HUES48 (cell line): Measurements from ENCODE around the gene TMEM81.

Experiments used
- H3K27ac ChIP-seq: one replicate; pipeline ENCODE4 v1.7.0; 2013; ENCODE audit warnings: low read depth, low read length, inconsistent platforms
- H3K27me3 ChIP-seq: 2 replicates; pipeline ENCODE4 v1.6.1; 2013; ENCODE audit warnings: mild to moderate bottlenecking, low read length; ENCODE audit not compliant: control insufficient read depth, insufficient read depth
- H3K36me3 ChIP-seq: 2 replicates; pipeline ENCODE4 v1.6.1; 2013; ENCODE audit warnings: low read length; ENCODE audit not compliant: control insufficient read depth, insufficient read depth
- H3K4me1 ChIP-seq: 2 replicates; pipeline ENCODE4 v1.6.1; 2013; ENCODE audit warnings: mild to moderate bottlenecking, low read length; ENCODE audit not compliant: control insufficient read depth, insufficient read depth
- H3K4me3 ChIP-seq: 2 replicates; pipeline ENCODE4 v1.5.1; 2013; ENCODE audit warnings: mild to moderate bottlenecking, low read depth, low read length
- H3K9ac ChIP-seq: 2 replicates; pipeline ENCODE4 v1.6.1; 2013; ENCODE audit warnings: mild to moderate bottlenecking, low read depth, low read length, moderate library complexity
- H3K9me3 ChIP-seq: 2 replicates; pipeline ENCODE4 v1.6.1; 2013; ENCODE audit warnings: low read length; ENCODE audit not compliant: control insufficient read depth, insufficient read depth

TMEM81 gene

DNA sequence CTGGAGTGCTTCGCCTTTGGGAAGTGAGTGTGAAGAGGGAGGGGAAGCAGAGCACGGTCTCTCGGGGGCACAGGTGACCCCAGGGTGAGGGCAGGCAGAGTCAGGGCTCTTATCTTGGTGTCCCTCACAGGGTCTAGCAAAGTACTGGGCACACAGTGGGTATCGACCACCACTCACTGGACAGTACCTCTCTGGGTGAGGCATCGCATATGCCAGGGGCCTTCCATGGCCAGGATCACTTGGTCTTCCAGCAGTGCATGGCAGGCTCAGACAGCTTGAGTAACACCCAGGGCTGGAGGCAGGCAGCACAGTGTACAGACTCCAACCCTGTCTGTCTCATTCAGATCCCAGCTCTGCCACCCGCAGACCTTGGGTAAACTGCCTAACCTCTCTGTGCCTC, 24.6 kb downstream of the TMEM81 start:
- no peak overlapping the region for H3K9ac ChIP-seq

DNA sequence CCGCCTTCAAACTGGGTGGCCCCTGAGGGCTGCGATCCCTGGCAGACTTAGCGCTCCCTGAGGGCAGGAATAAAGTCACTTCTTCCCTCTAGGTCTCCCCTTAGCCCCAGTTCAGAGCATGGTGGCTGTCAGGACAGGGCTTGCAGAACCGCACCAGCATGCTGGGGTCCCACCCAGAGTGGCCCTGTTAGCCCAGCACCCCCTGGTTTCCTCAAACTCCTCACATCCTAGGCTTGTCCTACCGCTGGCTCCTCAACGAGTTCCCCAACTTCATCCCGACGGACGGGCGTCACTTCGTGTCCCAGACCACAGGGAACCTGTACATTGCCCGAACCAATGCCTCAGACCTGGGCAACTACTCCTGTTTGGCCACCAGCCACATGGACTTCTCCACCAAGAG, 25.4 kb downstream of the TMEM81 start:
- H3K9me3 ChIP-seq: no peaks in the 10 kb centered on the region
- H3K36me3 ChIP-seq: no peaks in the 10 kb centered on the region
- no peak overlapping the region for H3K4me3 ChIP-seq
- no peaks in the 10 kb centered on the region for H3K27me3 ChIP-seq
- H3K4me1 ChIP-seq: peaks cover 3% of the 10 kb centered on the region; the same call in 1 of the 2 replicates
- H3K9ac ChIP-seq: no peak overlapping the region
- H3K27ac ChIP-seq: no peak overlapping the region

More for the DNA sequence above, 24.6 kb downstream of the TMEM81 start:
- no peaks in the 10 kb centered on the region for H3K36me3 ChIP-seq
- H3K4me3 ChIP-seq: no peak overlapping the region
- H3K4me1 ChIP-seq: peaks cover 3% of the 10 kb centered on the region; the same call in 1 of the 2 replicates
- H3K9me3 ChIP-seq: no peaks in the 10 kb centered on the region
- no peaks in the 10 kb centered on the region for H3K27me3 ChIP-seq
- no peak overlapping the region for H3K27ac ChIP-seq

DNA sequence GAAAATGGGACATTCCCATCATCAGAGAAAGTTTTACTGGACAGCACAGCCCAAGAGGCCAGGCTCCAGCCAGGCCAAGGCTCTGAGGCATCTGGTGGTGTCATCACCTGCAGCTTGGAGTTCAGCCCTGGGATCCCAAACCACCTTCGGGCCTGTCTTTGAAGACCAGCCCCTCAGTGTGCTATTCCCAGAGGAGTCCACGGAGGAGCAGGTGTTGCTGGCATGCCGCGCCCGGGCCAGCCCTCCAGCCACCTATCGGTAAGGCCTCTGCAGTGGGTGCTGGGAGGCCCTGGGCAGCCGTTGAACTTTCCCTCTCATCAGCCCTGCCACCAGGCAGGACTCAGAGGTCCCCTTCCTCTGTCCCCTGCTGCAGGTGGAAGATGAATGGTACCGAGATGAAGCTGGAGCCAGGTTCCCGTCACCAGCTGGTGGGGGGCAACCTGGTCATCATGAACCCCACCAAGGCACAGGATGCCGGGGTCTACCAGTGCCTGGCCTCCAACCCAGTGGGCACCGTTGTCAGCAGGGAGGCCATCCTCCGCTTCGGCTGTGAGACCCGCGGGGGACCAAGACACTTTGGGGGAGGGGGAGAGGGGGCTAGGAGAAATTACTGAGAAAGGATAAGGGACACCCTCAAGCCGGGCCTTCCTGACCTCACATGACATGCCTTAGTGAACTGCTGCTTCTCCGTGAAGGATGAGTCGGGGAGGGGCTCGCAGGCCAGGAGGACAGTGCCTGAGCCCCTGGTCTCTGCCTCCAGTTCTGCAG, 26.3 kb downstream of the TMEM81 start:
- H3K4me3 ChIP-seq: no peak overlapping the region
- no peaks in the 10 kb centered on the region for H3K36me3 ChIP-seq
- H3K27ac ChIP-seq: no peak overlapping the region
- no peaks in the 10 kb centered on the region for H3K9me3 ChIP-seq
- H3K9ac ChIP-seq: no peak overlapping the region
- H3K4me1 ChIP-seq: peaks cover 3% of the 10 kb centered on the region; the same call in 1 of the 2 replicates
- no peaks in the 10 kb centered on the region for H3K27me3 ChIP-seq

DNA sequence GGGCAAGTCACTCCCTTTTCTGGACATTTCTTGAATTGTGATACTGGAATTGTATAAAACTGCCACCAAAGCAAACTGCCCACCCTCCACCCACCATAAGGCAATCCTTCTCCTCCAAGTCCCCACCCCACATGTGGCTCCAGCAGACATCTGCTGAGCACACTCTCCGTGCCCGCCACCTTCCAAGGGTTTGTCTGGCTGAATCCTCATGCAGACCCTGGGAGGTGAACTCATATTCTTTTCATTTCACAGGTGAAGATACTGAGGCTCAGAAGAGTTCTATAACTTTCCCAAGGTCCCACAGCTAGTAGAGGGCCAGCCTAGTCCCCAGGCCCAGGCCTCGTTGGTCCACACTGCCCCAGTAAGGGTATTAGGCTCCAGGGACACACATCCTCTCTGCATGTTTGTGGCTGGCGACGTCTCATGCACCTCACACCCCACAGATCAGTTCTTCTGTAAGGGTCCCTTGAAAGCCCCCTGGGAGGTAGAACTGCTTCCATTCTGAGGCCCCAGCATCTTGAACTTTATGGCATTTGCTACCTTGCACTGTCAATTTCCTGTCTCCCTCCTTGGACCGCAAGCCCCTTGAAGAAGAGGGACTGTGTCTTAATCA, 27.2 kb downstream of the TMEM81 start:
- Histone ChIP-seq H3K27ac (no peak overlapping the region), H3K27me3 (no peaks in the 10 kb centered on the region), H3K9me3 (no peaks in the 10 kb centered on the region), H3K36me3 (no peaks in the 10 kb centered on the region), H3K4me1 (peaks cover 9% of the 10 kb centered on the region; the same call in 1 of the 2 replicates), H3K4me3 (no peak overlapping the region), H3K9ac (no peak overlapping the region)

DNA sequence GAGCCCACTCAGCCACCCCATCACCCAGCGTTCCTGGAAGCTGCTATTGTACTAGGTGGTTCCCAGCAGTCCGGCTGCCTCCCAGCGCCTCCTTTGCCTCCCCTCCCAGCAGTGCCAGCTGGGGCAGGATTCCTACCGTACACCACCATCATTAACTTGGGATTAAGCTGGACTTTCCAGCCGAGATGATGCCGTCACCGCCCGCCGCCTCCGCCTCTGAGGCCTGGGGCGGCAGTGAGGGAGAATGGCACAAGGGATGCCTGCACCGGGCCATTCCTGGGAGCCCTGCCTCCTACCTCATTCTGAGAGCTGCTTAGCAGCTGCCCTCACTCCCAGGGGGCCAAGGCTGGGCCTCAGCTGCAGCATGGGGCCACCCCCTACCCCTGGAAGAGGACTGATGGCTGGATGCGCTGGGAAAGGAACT, 28.1 kb downstream of the TMEM81 start:
- Histone ChIP-seq H3K27me3 (no peaks in the 10 kb centered on the region), H3K9ac (no peak overlapping the region), H3K36me3 (no peaks in the 10 kb centered on the region), H3K9me3 (no peaks in the 10 kb centered on the region), H3K4me3 (no peak overlapping the region), H3K4me1 (peaks cover 5% of the 10 kb centered on the region; the same call in 1 of the 2 replicates), H3K27ac (no peak overlapping the region)

DNA sequence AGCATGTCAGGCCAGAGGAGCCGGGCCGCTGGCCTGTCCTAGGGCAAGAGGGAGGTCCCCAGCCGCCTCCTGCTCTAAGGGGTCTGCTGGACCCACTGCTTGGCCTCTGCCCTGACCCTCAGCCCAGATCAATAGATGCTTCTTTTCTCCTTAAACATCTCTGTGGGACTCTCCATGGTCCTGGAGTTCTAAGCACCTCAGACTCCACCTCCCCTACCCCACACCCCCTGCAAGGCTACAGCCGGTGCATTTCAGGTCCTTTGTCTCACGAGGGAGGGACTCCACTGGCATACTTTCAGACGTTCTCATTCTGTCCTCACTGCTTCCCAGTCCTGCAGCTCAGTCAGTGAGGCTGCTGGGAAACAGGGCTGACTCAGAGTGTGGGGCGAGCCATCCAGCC, 30.2 kb downstream of the TMEM81 start:
- Histone ChIP-seq H3K4me3 (no peak overlapping the region), H3K9ac (no peak overlapping the region), H3K27ac (no peak overlapping the region), H3K9me3 (no peaks in the 10 kb centered on the region), H3K27me3 (no peaks in the 10 kb centered on the region), H3K4me1 (peaks cover 5% of the 10 kb centered on the region; the same call in 1 of the 2 replicates), H3K36me3 (no peaks in the 10 kb centered on the region)

DNA sequence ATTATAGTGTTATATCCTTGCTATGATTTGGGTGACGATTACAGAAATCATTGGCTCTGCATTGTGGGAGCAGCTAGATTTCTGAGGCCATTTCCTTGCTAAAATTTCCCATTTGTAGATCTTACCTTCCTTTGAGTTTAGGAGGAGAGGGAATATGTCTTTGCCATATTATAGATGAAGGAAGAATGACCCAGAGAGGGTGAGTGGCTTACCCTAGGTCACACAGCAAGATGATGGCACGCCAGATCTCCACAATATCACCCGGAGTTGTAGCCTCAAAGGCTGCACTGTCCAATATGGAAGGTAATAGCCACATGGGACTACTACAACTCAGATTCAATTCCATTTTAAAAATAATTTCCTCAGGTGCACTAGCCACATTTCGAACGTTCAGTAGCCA, 31.0 kb downstream of the TMEM81 start:
- Histone ChIP-seq H3K36me3 (no peaks in the 10 kb centered on the region), H3K4me3 (no peak overlapping the region), H3K9ac (no peak overlapping the region), H3K4me1 (peaks cover 5% of the 10 kb centered on the region; the same call in 1 of the 2 replicates), H3K27ac (no peak overlapping the region), H3K9me3 (no peaks in the 10 kb centered on the region), H3K27me3 (no peaks in the 10 kb centered on the region)

DNA sequence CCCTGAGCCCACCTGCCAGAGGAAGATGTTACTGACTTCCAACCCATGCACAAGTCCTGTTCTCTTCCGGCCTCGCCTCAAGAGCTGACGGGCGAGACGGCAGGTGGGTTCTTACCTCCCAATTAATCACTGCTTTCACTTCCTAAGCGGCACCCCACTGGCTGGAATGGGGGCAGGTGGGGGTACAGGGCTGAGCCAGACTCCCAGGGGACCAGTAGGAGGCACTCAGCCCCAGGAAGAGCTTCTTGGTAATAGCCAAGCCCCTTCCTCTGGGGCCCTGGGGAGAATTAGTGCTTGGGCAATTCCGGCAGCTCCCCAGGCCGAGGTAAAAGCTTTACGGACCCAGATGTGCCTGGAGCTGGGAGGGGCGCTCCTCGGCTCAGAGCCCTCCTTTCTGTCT, 31.6 kb downstream of the TMEM81 start:
- H3K4me1 ChIP-seq: peaks cover 5% of the 10 kb centered on the region; the same call in 1 of the 2 replicates
- H3K27me3 ChIP-seq: no peaks in the 10 kb centered on the region
- no peaks in the 10 kb centered on the region for H3K36me3 ChIP-seq
- no peak overlapping the region for H3K9ac ChIP-seq
- no peak overlapping the region for H3K4me3 ChIP-seq
- no peak overlapping the region for H3K27ac ChIP-seq
- no peaks in the 10 kb centered on the region for H3K9me3 ChIP-seq

DNA sequence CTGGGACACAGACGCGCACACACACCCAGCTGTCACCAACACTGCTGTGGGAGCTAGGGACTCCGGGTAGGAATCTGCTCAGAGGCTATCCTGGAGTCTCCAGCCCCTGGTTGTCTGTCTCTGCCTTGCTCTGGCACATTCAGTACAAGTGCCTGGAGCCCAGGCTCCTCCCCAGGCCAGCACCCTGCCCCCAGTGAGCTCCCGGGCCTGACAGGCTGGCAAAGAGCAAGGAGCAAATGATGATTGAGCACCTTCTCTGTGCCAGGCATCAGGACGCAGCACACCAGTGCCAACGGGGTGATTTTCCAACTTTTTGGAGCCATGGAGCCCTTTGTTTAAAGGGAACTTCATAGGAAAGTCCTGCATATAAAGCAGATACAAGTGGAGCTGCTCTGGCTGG, 34.8 kb downstream of the TMEM81 start:
- Histone ChIP-seq H3K4me3 (no peak overlapping the region), H3K36me3 (no peaks in the 10 kb centered on the region), H3K27me3 (peaks cover 15% of the 10 kb centered on the region), H3K9me3 (no peaks in the 10 kb centered on the region), H3K27ac (no peak overlapping the region), H3K4me1 (peaks cover 24% of the 10 kb centered on the region), H3K9ac (no peak overlapping the region)

DNA sequence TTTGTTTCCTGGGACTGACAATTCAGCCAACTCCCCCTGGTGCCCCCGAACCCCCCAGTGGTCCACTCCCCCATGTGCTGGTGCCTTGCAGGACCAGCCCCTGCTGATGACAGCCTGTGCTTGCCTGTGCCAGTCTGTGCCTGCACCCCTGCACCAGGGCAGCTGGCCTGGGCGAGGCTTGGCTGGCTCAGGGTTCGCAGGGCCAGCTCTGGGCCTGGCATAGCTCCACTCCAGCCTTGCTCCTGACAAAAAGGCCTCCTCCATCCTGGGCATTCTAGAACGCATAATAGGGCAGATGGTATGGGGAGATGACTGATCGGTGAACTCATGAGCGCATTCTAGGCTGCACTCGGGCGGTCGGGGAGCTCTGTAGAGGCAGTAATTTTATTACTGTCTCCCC, 35.9 kb downstream of the TMEM81 start:
- H3K27ac ChIP-seq: no peak overlapping the region
- H3K36me3 ChIP-seq: no peaks in the 10 kb centered on the region
- no peak overlapping the region for H3K9ac ChIP-seq
- H3K9me3 ChIP-seq: no peaks in the 10 kb centered on the region
- peaks cover 35% of the 10 kb centered on the region for H3K4me1 ChIP-seq
- no peak overlapping the region for H3K4me3 ChIP-seq
- H3K27me3 ChIP-seq: peaks cover 26% of the 10 kb centered on the region

DNA sequence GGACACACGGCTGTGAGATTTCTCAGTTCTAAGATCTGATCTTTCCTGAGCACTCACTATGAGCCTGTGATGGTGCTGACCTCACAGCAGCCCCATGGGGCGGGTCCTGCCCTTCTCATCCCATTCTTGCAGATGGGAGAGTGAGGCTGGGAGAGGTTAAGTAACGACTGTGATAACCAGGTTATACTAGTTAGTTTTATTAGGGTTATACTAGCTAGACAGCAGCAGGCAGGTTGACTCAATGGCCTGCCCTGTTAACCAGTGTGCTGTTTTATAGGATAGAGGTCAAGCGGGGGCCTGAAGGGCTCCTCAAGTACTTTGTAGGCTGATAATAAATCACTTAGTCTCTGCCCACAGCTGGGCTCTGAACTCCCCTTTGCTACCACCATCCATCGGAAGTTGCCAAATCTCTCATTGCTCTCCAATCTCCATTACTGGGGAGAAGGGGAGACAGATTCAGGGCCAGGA, 36.5 kb downstream of the TMEM81 start:
- no peaks in the 10 kb centered on the region for H3K36me3 ChIP-seq
- no peak overlapping the region for H3K9ac ChIP-seq
- H3K27me3 ChIP-seq: peaks cover 30% of the 10 kb centered on the region
- no peak overlapping the region for H3K27ac ChIP-seq
- H3K4me1 ChIP-seq: peaks cover 37% of the 10 kb centered on the region
- no peaks in the 10 kb centered on the region for H3K9me3 ChIP-seq
- no peak overlapping the region for H3K4me3 ChIP-seq
